Measurements from ENCODE around the gene ADSL. TPM values are rescaled to one million over a fixed set of nuclear protein-coding genes. Genes with fewer than 3 reads are reported as not detected.
A peak's percentile ranks its signal among the peaks of the same experiment; 100 is the strongest.

Gene ADSL
- total RNA-seq, 1 donor from 2014 or later: 83.4 TPM

DNA sequence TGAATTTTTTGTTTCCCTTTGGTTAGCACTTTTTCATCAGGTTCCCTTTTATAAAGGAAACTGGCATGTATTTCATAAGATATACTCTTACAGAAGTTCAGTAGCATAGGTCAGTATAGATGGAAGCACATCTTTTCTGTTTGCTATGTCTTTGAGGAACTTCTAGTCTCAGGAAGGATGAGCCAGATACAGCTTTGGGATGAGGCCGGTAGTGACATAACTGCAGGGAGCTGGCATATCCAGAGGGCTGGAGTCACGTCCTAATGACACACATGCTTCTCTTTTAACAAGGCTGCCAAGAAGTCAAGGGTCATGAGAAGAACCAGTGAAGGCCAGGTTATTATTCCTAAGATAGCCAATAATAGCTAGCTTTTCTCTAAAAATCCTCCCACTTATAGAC lies 33.3 kb upstream of the ADSL start:
- no peaks in the 10 kb centered on the region for H3K27me3 ChIP-seq (ENCODE audit: insufficient read depth, low read length)
- Mint-ChIP-seq H3K36me3 (ENCODE audit: low read depth, unreplicated experiment) (peaks cover 33% of the 10 kb centered on the region), H3K27me3 (ENCODE audit: low read depth, unreplicated experiment) (no peaks in the 10 kb centered on the region), H3K4me1 (ENCODE audit: low read depth, unreplicated experiment) (peaks cover 15% of the 10 kb centered on the region), H3K9me3 (ENCODE audit: unreplicated experiment) (no peaks in the 10 kb centered on the region), H3K27ac (ENCODE audit: unreplicated experiment) (no peak overlapping the region), H3K4me3 (ENCODE audit: unreplicated experiment) (no peak overlapping the region)
- no peak overlapping the region for H3K4me2 ChIP-seq (ENCODE audit: low read length)
- H3K4me1 ChIP-seq (ENCODE audit: insufficient read depth, low read length): peaks cover 22% of the 10 kb centered on the region
- no peak overlapping the region for H3K9ac ChIP-seq (ENCODE audit: low read length)
- H3K27ac ChIP-seq (ENCODE audit: low read depth, low read length): no peak overlapping the region
- H3K4me3 ChIP-seq (ENCODE audit: insufficient read depth, low read depth, low read length): no peak overlapping the region
- TF ChIP-seq, protein P1, sequence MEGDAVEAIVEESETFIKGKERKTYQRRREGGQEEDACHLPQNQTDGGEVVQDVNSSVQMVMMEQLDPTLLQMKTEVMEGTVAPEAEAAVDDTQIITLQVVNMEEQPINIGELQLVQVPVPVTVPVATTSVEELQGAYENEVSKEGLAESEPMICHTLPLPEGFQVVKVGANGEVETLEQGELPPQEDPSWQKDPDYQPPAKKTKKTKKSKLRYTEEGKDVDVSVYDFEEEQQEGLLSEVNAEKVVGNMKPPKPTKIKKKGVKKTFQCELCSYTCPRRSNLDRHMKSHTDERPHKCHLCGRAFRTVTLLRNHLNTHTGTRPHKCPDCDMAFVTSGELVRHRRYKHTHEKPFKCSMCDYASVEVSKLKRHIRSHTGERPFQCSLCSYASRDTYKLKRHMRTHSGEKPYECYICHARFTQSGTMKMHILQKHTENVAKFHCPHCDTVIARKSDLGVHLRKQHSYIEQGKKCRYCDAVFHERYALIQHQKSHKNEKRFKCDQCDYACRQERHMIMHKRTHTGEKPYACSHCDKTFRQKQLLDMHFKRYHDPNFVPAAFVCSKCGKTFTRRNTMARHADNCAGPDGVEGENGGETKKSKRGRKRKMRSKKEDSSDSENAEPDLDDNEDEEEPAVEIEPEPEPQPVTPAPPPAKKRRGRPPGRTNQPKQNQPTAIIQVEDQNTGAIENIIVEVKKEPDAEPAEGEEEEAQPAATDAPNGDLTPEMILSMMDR (IDR thresholded peaks at IDR 0.05; ENCODE audit: insufficient read depth, low read depth, low read length): no peak
- no peak for TF ChIP-seq EZH2 (IDR thresholded peaks at IDR 0.05; ENCODE audit: insufficient read depth, low read length)
- DNase-seq (ENCODE audit: low read depth) (no peak), FAIRE-seq (no peak)
- H3K36me3 ChIP-seq (ENCODE audit: insufficient read depth, low read length): peaks cover 51% of the 10 kb centered on the region
- H2AFZ ChIP-seq (ENCODE audit: low read depth, low read length): no peak overlapping the region
- H3K79me2 ChIP-seq (ENCODE audit: insufficient read depth, low read length): peaks cover 3% of the 10 kb centered on the region
- H3K9me3 ChIP-seq (ENCODE audit: insufficient read depth, low read depth, low read length): no peaks in the 10 kb centered on the region
- peaks cover 25% of the 10 kb centered on the region for H4K20me1 ChIP-seq (ENCODE audit: insufficient read depth, low read length)

DNA sequence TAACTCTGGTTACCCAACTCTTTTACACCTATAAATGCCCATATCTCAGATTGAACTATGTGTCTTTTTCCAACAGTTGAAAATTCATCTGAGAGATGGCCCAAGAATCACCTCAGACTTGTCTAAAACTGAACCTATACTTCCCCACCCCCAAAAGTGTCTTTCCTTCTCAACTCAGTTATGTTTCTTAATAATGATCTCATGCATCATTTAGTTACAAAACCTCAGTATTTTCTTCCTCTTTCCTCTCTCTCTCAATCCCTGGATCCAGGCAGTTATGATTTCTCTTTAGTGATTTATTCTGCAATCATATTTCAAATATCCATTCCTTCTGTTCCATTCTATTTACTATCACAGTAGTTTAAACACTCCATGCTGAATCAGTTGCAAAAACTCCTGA lies 32.3 kb upstream of the ADSL start:
- H3K27me3 Mint-ChIP-seq (ENCODE audit: low read depth, unreplicated experiment): no peaks in the 10 kb centered on the region
- peaks cover 31% of the 10 kb centered on the region for H3K36me3 Mint-ChIP-seq (ENCODE audit: low read depth, unreplicated experiment)
- DNase-seq (ENCODE audit: low read depth): no peak
- no peak overlapping the region for H3K4me2 ChIP-seq (ENCODE audit: low read length)
- peaks cover 15% of the 10 kb centered on the region for H3K4me1 Mint-ChIP-seq (ENCODE audit: low read depth, unreplicated experiment)
- H3K27ac Mint-ChIP-seq (ENCODE audit: unreplicated experiment): no peak overlapping the region
- H3K27me3 ChIP-seq (ENCODE audit: insufficient read depth, low read length): no peaks in the 10 kb centered on the region
- no peak for TF ChIP-seq EZH2 (IDR thresholded peaks at IDR 0.05; ENCODE audit: insufficient read depth, low read length)
- TF ChIP-seq, protein P1 (IDR thresholded peaks at IDR 0.05; ENCODE audit: insufficient read depth, low read depth, low read length): no peak
- H3K4me3 ChIP-seq (ENCODE audit: insufficient read depth, low read depth, low read length): no peak overlapping the region
- no peaks in the 10 kb centered on the region for H3K9me3 Mint-ChIP-seq (ENCODE audit: unreplicated experiment)
- no peaks in the 10 kb centered on the region for H3K9me3 ChIP-seq (ENCODE audit: insufficient read depth, low read depth, low read length)
- peaks cover 21% of the 10 kb centered on the region for H3K4me1 ChIP-seq (ENCODE audit: insufficient read depth, low read length)
- no peak overlapping the region for H3K4me3 Mint-ChIP-seq (ENCODE audit: unreplicated experiment)
- no peak for FAIRE-seq
- no peak overlapping the region for H3K27ac ChIP-seq (ENCODE audit: low read depth, low read length)
- peaks cover 3% of the 10 kb centered on the region for H3K79me2 ChIP-seq (ENCODE audit: insufficient read depth, low read length)
- peaks cover 48% of the 10 kb centered on the region for H3K36me3 ChIP-seq (ENCODE audit: insufficient read depth, low read length)
- H4K20me1 ChIP-seq (ENCODE audit: insufficient read depth, low read length): peaks cover 23% of the 10 kb centered on the region
- no peak overlapping the region for H2AFZ ChIP-seq (ENCODE audit: low read depth, low read length)
- H3K9ac ChIP-seq (ENCODE audit: low read length): no peak overlapping the region

DNA sequence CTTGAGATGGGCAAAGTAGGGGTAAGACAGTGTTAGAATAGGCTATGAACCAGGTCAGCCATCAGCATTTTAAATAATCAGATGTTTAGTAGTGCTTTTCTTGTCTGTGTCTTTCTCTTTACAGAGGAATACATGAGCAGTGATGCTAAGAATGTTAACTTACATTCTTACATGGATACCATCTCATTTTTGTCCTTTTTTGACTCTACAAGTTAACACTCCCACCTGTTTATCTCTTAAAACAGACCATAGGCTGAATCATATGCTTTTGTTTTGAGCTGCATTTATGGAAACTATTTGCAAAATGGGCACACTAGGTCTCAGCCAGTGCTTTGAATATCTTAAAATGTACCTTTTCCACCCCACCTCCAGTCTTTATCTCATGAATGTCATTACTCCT lies 25.6 kb upstream of the ADSL start:
- Histone ChIP-seq H2AFZ (ENCODE audit: low read depth, low read length) (no peak overlapping the region), H3K4me3 (ENCODE audit: insufficient read depth, low read depth, low read length) (no peak overlapping the region), H3K27me3 (ENCODE audit: insufficient read depth, low read length) (no peaks in the 10 kb centered on the region), H4K20me1 (ENCODE audit: insufficient read depth, low read length) (peaks cover 5% of the 10 kb centered on the region), H3K36me3 (ENCODE audit: insufficient read depth, low read length) (peaks cover 37% of the 10 kb centered on the region), H3K27ac (ENCODE audit: low read depth, low read length) (no peak overlapping the region), H3K9me3 (ENCODE audit: insufficient read depth, low read depth, low read length) (no peaks in the 10 kb centered on the region), H3K79me2 (ENCODE audit: insufficient read depth, low read length) (no peaks in the 10 kb centered on the region), H3K4me1 (ENCODE audit: insufficient read depth, low read length) (no peaks in the 10 kb centered on the region), H3K4me2 (ENCODE audit: low read length) (no peak overlapping the region), H3K9ac (ENCODE audit: low read length) (no peak overlapping the region)
- Mint-ChIP-seq H3K27ac (ENCODE audit: unreplicated experiment) (peak overlapping the region; percentile 66), H3K36me3 (ENCODE audit: low read depth, unreplicated experiment) (peaks cover 32% of the 10 kb centered on the region), H3K9me3 (ENCODE audit: unreplicated experiment) (no peaks in the 10 kb centered on the region), H3K4me3 (ENCODE audit: unreplicated experiment) (no peak overlapping the region), H3K27me3 (ENCODE audit: low read depth, unreplicated experiment) (no peaks in the 10 kb centered on the region), H3K4me1 (ENCODE audit: low read depth, unreplicated experiment) (peaks cover 12% of the 10 kb centered on the region)
- DNase-seq (ENCODE audit: low read depth): no peak
- TF ChIP-seq, protein P1 (IDR thresholded peaks at IDR 0.05; ENCODE audit: insufficient read depth, low read depth, low read length): no peak
- TF ChIP-seq EZH2 (IDR thresholded peaks at IDR 0.05; ENCODE audit: insufficient read depth, low read length): no peak
- FAIRE-seq: no peak

Measured in astrocyte (in vitro differentiated cells and primary cell).